CD4-positive, alpha-beta T cell (primary cell): ENCODE measurements around the gene RFC3. TPM values are rescaled to one million over a fixed set of nuclear protein-coding genes. Genes with fewer than 3 reads are reported as not detected.

ENCODE experiments used
- ATAC-seq: fragments of 200-7000 bp; cut with Tn5 transposase; one replicate; pipeline ENCODE4 v1.10.0; 2022; ENCODE audit warnings: mild to moderate bottlenecking; ENCODE audit not compliant: poor library complexity
- CTCF ChIA-PET: fragments of 350-600 bp; sonication (Branson Sonifier 250); formaldehyde crosslinking; loops from one replicate; lab custom pipeline; 2021; ENCODE audit warnings: antibody characterized with exemption, inconsistent platforms; lab: Charles Lee
- POLR2A ChIA-PET: fragments of 350-600 bp; sonication (Branson Sonifier 250); formaldehyde crosslinking; loops from one replicate; lab custom pipeline; 2021; ENCODE audit warnings: antibody characterized with exemption, inconsistent platforms; lab: Charles Lee
- DNase-seq, 14 experiments: peaks; one replicate each; pipeline ENCODE4 v3.0.0-alpha.2; 2013 to 2020; ENCODE audit warnings: mixed read lengths in 2 of 14
- H3K27ac ChIP-seq, 2 donors: one replicate each; pipeline versions ENCODE4 v1.5.1 to v1.7.0; 2013; ENCODE audit warnings: low read length in 2 of 2, low read depth in 1 of 2, mild to moderate bottlenecking in 1 of 2
- H3K27me3 ChIP-seq, 2 experiments: 1 replicate in 1 of 2; 2 replicates in 1 of 2; pipeline versions ENCODE4 v1.6.1 to v1.7.0; 2013; ENCODE audit warnings: low read length in 2 of 2, control low read depth in 1 of 2, mild to moderate bottlenecking in 1 of 2, moderate library complexity in 1 of 2; ENCODE audit not compliant: insufficient read depth in 2 of 2, control insufficient read depth in 1 of 2
- H3K36me3 ChIP-seq: one replicate; pipeline ENCODE4 v1.6.1; 2013; ENCODE audit warnings: low read length, control low read depth; ENCODE audit not compliant: insufficient read depth
- H3K4me1 ChIP-seq: one replicate; pipeline ENCODE4 v1.6.1; 2013; ENCODE audit warnings: low read length, control low read depth; ENCODE audit not compliant: insufficient read depth
- H3K4me3 ChIP-seq: one replicate; pipeline ENCODE4 v1.5.1; 2013; ENCODE audit warnings: mild to moderate bottlenecking, low read length, moderate library complexity
- H3K9me3 ChIP-seq, 2 experiments: 1 replicate in 1 of 2; 2 replicates in 1 of 2; pipeline versions ENCODE4 v1.6.1 to v1.7.0; 2013; ENCODE audit warnings: low read length in 2 of 2, mild to moderate bottlenecking in 2 of 2, control low read depth in 1 of 2, moderate library complexity in 1 of 2; ENCODE audit not compliant: control insufficient read depth in 1 of 2, insufficient read depth in 1 of 2
- H3K27ac Mint-ChIP-seq: one replicate; pipeline ENCODE4 v1.8.0; 2020; ENCODE audit warnings: mixed read lengths
- H3K27me3 Mint-ChIP-seq: one replicate; pipeline ENCODE4 v1.8.0; 2021; ENCODE audit warnings: mixed read lengths
- H3K36me3 Mint-ChIP-seq: one replicate; pipeline ENCODE4 v1.8.0; 2021; ENCODE audit warnings: low read depth, mixed read lengths
- H3K4me1 Mint-ChIP-seq: one replicate; pipeline ENCODE4 v1.8.0; 2021; ENCODE audit warnings: low read depth, mixed read lengths
- H3K4me3 Mint-ChIP-seq: one replicate; pipeline ENCODE4 v1.8.0; 2020; ENCODE audit warnings: mild to moderate bottlenecking, mixed read lengths
- H3K9me3 Mint-ChIP-seq: one replicate; pipeline ENCODE4 v1.8.0; 2020; ENCODE audit warnings: mixed read lengths
- intact Hi-C, 2 experiments: fragments of 100-400 bp; cut with DNase I in 1 of 2; cut with micrococcal nuclease in 1 of 2; formaldehyde crosslinking; loops; one replicate each; pipeline versions ENCODE4 v1.15.1 to v1.9.0; 2023 to 2025; cut with DNase I, micrococcal nuclease
- total RNA-seq, 174 experiments: library from RNA in 2 of 174; stranded (reverse) in 2 of 174; gene quantifications; one replicate each; pipeline ENCODE4 v1.2.3 and lab custom pipeline; 2021 to 2026
- TF ChIP-seq, protein P1 (sequence below): fragments of 200-600 bp; IDR thresholded peaks from one replicate; pipeline ENCODE4 v1.8.0; 2022; ENCODE audit warnings: antibody characterized with exemption, mild to moderate bottlenecking

RFC3 gene
- total RNA-seq, 2 experiments from 2014 or later, result 4.5 TPM

DNA sequence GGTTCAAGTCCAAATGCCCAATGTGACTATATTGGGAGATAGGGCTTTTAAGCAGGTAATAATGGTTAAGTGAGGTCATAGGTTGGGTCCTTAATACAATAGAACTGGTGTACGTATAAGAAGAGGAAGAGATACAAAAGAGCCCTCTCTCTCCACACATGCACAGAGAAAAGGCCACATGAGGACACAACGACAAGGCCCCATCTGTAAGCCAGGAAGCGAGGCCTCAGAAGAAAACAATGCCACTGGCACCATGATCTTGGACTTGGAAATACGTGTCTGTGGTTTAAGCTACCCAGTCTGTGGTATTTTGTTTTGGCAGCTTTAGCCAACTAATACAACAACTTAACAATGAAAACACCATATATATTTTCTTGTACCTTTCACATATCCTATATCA is 23.4 kb upstream of the RFC3 start:
- H3K27ac Mint-ChIP-seq, result no peak overlapping the region
- no peaks in the 10 kb centered on the region for H3K36me3 Mint-ChIP-seq
- DNase-seq (no peak), ATAC-seq (no peak)
- POLR2A ChIA-PET, result no interaction called here
- H3K4me1 Mint-ChIP-seq, result no peaks in the 10 kb centered on the region
- Histone ChIP-seq H3K27ac (no peak overlapping the region), H3K27me3 (no peaks in the 10 kb centered on the region), H3K4me1 (no peaks in the 10 kb centered on the region), H3K36me3 (no peaks in the 10 kb centered on the region), H3K9me3 (no peaks in the 10 kb centered on the region), H3K4me3 (no peak overlapping the region)
- H3K27me3 Mint-ChIP-seq, result no peaks in the 10 kb centered on the region
- CTCF ChIA-PET, result no interaction called here
- TF ChIP-seq, protein P1, sequence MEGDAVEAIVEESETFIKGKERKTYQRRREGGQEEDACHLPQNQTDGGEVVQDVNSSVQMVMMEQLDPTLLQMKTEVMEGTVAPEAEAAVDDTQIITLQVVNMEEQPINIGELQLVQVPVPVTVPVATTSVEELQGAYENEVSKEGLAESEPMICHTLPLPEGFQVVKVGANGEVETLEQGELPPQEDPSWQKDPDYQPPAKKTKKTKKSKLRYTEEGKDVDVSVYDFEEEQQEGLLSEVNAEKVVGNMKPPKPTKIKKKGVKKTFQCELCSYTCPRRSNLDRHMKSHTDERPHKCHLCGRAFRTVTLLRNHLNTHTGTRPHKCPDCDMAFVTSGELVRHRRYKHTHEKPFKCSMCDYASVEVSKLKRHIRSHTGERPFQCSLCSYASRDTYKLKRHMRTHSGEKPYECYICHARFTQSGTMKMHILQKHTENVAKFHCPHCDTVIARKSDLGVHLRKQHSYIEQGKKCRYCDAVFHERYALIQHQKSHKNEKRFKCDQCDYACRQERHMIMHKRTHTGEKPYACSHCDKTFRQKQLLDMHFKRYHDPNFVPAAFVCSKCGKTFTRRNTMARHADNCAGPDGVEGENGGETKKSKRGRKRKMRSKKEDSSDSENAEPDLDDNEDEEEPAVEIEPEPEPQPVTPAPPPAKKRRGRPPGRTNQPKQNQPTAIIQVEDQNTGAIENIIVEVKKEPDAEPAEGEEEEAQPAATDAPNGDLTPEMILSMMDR, result no peak
- no peaks in the 10 kb centered on the region for H3K9me3 Mint-ChIP-seq
- intact Hi-C loops, result no loop called here
- H3K4me3 Mint-ChIP-seq, result no peak overlapping the region

DNA sequence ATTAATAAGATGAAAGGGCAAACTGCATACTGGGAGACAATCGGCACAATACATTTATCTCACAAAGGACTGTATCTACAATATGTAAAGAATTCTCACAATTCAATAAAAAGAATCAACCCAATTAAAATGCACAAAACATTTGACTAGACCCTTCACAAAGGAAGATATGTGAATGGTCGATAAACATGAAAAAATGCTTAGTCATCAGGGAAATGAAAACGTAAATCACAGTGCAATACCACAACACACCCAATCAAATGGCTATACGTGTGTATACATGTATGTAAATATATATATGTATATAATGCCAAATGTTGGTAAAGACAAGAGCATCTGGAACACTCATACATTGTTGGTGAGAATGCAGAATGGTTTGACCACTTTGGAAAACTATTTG is 21.9 kb upstream of the RFC3 start:
- no peak overlapping the region for H3K27ac ChIP-seq
- no peaks in the 10 kb centered on the region for H3K27me3 ChIP-seq
- intact Hi-C loops, result no loop called here
- no peak overlapping the region for H3K27ac Mint-ChIP-seq
- CTCF ChIA-PET, result no interaction called here
- H3K9me3 ChIP-seq, result no peaks in the 10 kb centered on the region
- TF ChIP-seq, protein P1, result no peak
- POLR2A ChIA-PET, result no interaction called here
- no peak for ATAC-seq
- H3K27me3 Mint-ChIP-seq, result peaks cover 2% of the 10 kb centered on the region
- no peaks in the 10 kb centered on the region for H3K36me3 ChIP-seq
- H3K4me3 Mint-ChIP-seq, result no peak overlapping the region
- H3K36me3 Mint-ChIP-seq, result no peaks in the 10 kb centered on the region
- H3K4me3 ChIP-seq, result no peak overlapping the region
- peaks cover 8% of the 10 kb centered on the region for H3K4me1 Mint-ChIP-seq
- DNase-seq, result no peak
- H3K9me3 Mint-ChIP-seq, result no peaks in the 10 kb centered on the region
- no peaks in the 10 kb centered on the region for H3K4me1 ChIP-seq

DNA sequence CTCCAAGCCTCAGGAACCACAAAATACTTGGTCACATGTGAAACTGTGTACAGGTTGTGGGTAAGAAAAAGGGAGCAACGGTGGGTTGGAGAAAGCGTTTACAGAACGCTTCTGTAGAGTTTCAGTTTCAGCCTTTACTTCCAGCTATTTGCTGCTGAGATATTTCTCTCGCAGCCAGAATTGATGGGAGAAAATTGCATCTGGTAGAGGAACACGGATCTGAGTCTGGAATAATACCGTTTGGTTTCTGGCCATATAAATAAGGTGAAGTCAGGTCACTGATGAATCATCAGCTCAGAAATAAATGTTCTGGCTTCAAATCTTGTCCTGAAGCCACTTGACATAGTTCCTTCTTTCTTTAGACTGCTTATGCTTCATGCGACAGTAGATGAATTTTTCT is 20.3 kb upstream of the RFC3 start:
- Mint-ChIP-seq H3K9me3 (no peaks in the 10 kb centered on the region), H3K4me3 (no peak overlapping the region), H3K4me1 (peaks cover 8% of the 10 kb centered on the region), H3K27ac (no peak overlapping the region), H3K27me3 (peaks cover 11% of the 10 kb centered on the region), H3K36me3 (no peaks in the 10 kb centered on the region)
- Histone ChIP-seq H3K4me1 (no peaks in the 10 kb centered on the region), H3K9me3 (no peaks in the 10 kb centered on the region), H3K27ac (no peak overlapping the region), H3K36me3 (no peaks in the 10 kb centered on the region), H3K27me3 (no peaks in the 10 kb centered on the region), H3K4me3 (no peak overlapping the region)
- intact Hi-C loops, result no loop called here
- ChIA-PET CTCF (no interaction called here), POLR2A (no interaction called here)
- TF ChIP-seq, protein P1, result no peak
- ATAC-seq (no peak), DNase-seq (no peak)
